ENCODE data around the gene CAB39L. TPM values are rescaled to one million over a fixed set of nuclear protein-coding genes. Genes with fewer than 3 reads are reported as not detected.

CAB39L gene
- total and polyA plus RNA-seq, 9 of the 15 experiments (the other 6 are each of a cell fraction or from before 2014, with no cell fraction given) = 1.1 to 4.2 (median 2.6) TPM

DNA sequence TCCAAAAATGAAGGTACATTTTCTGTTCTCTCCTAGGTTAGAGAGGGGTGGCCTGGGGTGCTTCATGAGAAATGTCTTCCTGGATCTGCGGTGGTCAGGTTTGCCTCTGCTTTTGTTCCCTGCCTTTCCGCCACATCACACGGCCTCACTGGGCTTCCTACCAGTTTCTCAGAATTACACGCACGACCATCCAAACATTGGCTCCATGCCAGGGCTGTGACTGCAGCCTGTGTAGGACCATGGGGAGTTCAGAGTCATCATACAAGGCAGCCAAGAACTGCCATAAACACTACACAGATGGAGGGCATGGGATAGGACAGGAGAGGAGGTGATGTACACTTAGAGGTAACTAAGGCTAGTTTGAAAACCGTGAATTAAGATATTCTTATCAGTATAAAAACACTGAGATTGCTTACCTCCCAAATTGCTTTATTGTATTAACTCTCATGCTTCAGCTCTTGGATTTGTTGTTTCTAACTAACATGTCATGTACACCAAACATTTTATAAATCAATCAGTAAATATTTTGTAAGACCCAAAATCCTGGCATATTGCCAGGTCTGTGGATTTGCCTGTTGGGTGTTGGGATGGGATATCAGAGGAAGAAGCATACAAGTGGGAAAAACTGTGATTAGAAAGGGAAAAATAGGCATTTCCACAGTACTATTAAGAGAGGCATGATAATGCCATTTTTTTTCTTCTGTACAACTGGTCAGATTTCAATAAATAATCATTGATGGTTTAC lies 150.9 kb downstream of the CAB39L start:
- no peaks in the 10 kb centered on the region for H3K79me2 ChIP-seq (ENCODE audit: control insufficient read depth, insufficient read depth, low read length)
- POLR2A ChIA-PET = interaction anchor here (0.5 to 1.4 kb wide), 3 partner anchors 10 to 549 kb away, joined by 3 to 4 read pairs (median 3); no protein-coding TSS in a partner anchor
- 13% methylated on average over 4 of the region's 6 CpGs for WGBS (ENCODE audit: insufficient coverage, low coverage, missing lambda C conversion rate)
- no peak overlapping the region for H3K27ac ChIP-seq (ENCODE audit: extremely low read depth, low read depth, low read length)
- intact Hi-C loops (cut with micrococcal nuclease) = no loop called here
- H3K4me1 ChIP-seq (replicated peaks in 1 of 2; ENCODE audit: control insufficient read depth in 2 of 2, insufficient read depth in 2 of 2, low read length in 2 of 2) = peaks cover 0 to 3% of the 10 kb centered on the region in 2 experiments; a peak in 2 of 5 replicates
- no peaks in the 10 kb centered on the region for H3K9me1 ChIP-seq (ENCODE audit: control insufficient read depth, insufficient read depth, low read length)
- in situ Hi-C loops (cut with MboI) = no loop called here
- H3K4me2 ChIP-seq (ENCODE audit: insufficient read depth, low read length) = no peak overlapping the region; the same call in 1 of the 2 replicates
- no peaks in the 10 kb centered on the region for H3K27me3 ChIP-seq (ENCODE audit: control insufficient read depth in 2 of 2, insufficient read depth in 2 of 2, low read length in 2 of 2)
- peak; percentile 74 for TF ChIP-seq NFIX (CRISPR knock-in tag; IDR thresholded peaks at IDR 0.05; ENCODE audit: low read depth)
- TF ChIP-seq CTBP1 (IDR thresholded peaks at IDR 0.05; ENCODE audit: borderline replicate concordance) = peak; percentile 19; the same call in 1 of the 2 replicates
- TF ChIP-seq NFIC (IDR thresholded peaks at IDR 0.05) = peak; percentile 99
- no peak for TF ChIP-seq NR2C1 (IDR thresholded peaks at IDR 0.05)
- no peak for TF ChIP-seq NR2C1 (tag; IDR thresholded peaks at IDR 0.05)
- no peak for TF ChIP-seq GATAD2B (IDR thresholded peaks at IDR 0.05; ENCODE audit: borderline replicate concordance)
- TF ChIP-seq ZNF165 (CRISPR knock-in tag; IDR thresholded peaks at IDR 0.05; ENCODE audit: borderline replicate concordance) = no peak
- peak overlapping the region; percentile 16; the same call in 1 of the 2 replicates for H2AFZ ChIP-seq (ENCODE audit: low read depth, low read length)
- FAIRE-seq = peak; percentile 71
- ATAC-seq = peak; percentile 75
- no peaks in the 10 kb centered on the region for H3K36me3 ChIP-seq (ENCODE audit: control insufficient read depth, insufficient read depth, low read length)
- no peaks in the 10 kb centered on the region for H4K20me1 ChIP-seq (replicated peaks; ENCODE audit: control insufficient read depth, insufficient read depth, low read length)
- BruUV-seq (replicated peaks) = no TSS peak
- no peak overlapping the region for H3K9ac ChIP-seq (ENCODE audit: insufficient read depth in 1 of 2, low read depth in 2 of 2, low read length in 2 of 2)
- H3K9me3 ChIP-seq (replicated peaks; ENCODE audit: control insufficient read depth, insufficient read depth, low read depth, low read length) = no peaks in the 10 kb centered on the region
- CTCF ChIA-PET (ENCODE audit: low intra/inter-chr PET ratio) = interaction anchor here (0.6 kb wide), 1 partner anchor 34 kb away, joined by 3 read pairs; no protein-coding TSS in a partner anchor
- peak; percentile 17 to 78 (median 26) for DNase-seq (ENCODE audit: extremely low read depth in 1 of 4, low spot score in 3 of 4)
- H3K4me3 ChIP-seq = no peak overlapping the region

Measured in K562 (cell line).